ENCODE measurements around the gene RMC1.
A peak's percentile ranks its signal among the peaks of the same experiment; 100 is the strongest.
"Not testable (repeated sequence)": the region's sequence is repeated elsewhere in the genome, so short reads cannot be mapped to it uniquely, and the experiment has no call there.

RMC1 gene

DNA sequence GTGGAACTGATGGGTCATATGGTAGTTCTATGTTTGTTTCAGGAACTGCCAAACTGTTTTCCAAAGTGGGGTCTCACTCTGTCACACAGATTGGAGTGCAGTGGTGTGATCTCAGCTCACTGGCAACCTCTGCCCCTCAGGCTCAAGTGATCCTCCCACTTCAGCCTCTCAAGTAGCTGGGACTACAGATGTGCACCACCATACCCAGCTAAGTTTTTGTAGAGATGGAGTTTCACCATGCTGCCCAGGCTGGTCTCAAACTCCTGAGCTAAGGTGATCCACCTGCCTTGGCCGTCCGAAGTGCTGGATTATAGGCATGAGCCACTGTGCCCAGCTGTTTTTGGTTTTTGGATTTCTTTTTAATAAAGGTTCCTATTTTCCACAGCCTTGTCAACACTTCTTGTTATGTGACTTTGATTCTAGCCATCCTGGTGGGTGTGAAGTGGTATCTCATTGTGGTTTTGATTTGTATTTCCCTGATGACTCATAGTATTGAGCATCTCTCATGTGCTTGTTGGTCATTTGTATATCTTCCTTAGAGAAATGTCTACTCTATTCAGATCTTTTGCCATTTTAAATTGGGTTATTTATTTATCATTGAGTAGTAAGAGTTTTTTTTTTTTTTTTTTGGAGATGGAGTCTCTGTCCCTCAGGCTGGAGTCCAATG, 60.2 kb downstream of the RMC1 start:
- no peak for DNase-seq (ENCODE audit: low read depth in 2 of 2)

DNA sequence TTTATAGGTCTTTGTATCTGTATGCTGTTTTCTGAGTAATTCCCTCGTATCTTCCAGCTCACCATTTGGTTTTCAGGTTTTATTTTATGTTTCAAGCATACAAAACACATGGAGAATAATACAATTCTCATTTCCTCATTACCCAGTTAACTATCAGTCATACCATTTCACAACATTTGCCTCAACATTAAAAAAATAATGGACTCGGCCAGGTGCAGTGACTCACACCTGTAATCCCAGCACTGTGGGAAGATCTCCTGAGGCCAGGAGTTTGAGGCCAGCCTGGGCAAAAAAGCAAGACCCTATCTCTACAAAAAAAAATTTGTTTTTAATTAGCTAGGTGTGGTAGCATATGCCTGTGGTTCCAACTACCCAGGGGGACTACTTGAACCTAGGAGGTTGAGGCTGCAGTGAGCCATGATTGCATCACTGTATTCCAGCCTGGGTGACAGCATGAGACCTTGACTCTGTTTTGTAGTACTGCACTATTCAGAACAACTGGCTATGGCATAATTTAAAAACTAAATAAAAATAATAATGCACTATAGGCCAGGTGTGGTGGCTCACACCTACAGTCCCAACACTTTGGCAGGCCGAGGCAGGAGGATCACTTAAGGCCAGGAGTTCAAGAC, 62.7 kb downstream of the RMC1 start:
- no peak for DNase-seq (ENCODE audit: low read depth in 2 of 2)

DNA sequence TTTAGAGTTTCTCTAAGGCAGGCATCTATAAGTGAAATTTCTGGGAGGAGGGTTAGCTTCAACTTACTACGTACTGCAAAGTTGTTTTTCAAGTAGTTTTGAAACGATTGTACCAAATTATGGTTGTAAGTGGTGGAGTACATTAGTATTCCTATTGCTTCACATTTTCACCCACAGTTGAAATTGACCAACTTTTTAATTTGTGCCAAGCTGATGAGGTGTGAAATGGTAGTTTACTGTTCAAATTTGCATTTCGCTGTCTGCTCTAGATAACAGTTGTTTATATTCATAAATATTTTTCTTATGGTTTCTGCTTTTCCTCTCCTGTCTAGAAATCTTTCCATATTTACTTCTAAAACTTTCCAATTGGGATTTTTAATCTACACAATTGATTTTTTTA, 64.4 kb downstream of the RMC1 start:
- no peak for DNase-seq (ENCODE audit: low read depth in 2 of 2)

DNA sequence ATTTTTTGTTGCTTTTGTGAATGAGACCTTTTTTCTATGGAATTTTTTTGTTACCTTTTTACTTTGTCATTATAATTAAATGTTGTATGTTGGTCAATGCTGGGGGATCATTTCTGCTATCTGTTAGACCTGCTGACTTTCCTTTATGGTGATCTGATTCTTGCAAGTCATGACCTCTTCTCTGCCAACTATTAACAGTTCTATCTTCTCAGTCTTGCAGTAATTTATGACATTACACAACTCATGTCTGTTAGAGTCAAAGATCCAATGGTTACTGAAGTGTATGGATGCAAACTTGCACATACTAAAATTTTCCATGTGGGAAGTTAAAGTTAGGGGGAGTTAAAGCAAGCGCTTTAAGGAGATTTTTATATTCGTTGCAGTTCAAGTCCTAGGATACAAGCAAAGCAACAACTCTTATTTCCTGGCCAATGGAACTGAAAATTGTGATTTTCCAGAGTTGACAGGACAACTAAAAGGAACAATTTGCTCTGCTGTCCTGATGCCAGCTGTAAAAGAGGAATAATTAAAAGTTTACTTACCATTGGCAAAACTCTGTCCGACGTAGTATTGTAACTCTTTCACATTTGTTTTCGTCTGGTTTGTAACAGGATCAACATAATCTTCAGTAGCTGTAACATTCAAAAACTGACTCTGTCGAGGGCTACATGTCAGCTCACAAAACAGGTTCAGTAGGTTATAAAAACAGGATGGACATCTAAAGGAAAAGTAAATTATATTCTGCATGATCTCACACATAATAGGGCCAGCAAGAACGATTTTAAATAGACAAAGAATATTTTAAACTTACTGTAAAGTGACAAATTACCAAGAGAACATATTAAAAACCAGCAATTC, 65.2 kb downstream of the RMC1 start:
- DNase-seq (ENCODE audit: low read depth in 2 of 2), result no peak

DNA sequence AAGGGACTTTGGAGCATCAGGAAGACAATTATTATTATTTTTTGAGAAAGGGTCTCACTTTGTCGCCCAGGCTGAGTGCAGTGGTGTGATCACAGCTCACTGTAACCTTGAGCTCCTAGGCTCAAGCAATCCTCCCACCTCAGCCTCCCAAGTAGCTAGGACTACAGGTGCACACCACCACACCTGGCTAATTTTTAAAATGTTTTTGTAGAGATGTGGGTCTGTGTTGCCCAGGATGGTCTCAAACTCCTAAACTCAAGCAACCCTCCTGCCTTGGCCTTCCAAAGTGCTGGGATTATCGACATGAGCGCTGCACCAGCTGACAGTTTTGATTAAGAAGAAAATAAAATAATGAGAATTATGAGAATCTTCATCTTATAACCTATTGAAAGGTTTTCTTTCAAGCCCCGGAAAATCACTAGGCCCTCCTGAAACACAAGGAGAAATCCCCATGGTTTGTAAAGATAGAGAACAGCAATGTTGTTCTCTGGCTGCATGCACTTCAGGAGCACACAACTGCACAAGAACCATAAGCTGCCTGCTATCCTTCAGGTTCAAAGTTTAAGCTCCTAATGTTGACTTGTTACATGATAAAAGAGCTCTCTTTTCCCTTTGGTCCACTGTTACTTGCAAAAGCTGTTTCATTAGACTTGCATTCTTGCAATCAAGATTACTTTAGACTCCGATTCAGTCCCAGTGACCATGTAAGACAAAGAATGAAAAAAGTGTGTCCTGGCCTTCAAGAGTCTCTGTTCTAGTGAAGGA, 66.2 kb downstream of the RMC1 start:
- DNase-seq (ENCODE audit: low read depth in 2 of 2), result no peak

DNA sequence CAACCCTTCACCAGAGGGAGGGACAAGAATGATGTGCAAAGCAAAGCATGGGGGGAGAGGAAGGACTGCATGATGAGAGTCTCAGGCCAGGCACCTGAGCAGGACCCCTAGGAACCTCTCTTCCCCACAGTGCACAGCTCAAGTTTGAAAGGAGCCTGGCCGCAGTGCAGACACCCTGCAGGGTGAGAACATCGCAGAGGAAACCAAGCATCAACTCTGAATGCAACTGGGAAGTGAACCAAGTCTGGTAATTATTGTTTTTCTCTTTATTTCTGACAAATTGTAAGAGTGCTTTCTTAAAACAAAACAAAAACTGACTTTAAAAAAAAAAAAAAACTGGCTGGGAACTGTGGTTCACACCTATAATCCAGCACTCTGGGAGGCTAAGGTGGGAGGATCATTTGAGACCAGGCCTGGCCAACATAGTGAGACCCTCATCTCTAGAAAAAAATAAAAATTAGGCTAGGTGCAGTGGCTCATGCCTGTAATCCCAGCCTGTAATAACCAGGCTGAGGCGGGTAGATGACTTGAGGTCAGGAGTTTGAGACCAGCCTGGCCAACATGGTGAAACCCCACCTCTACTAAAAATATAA, 67.7 kb downstream of the RMC1 start:
- no peak for DNase-seq (ENCODE audit: low read depth in 2 of 2)

DNA sequence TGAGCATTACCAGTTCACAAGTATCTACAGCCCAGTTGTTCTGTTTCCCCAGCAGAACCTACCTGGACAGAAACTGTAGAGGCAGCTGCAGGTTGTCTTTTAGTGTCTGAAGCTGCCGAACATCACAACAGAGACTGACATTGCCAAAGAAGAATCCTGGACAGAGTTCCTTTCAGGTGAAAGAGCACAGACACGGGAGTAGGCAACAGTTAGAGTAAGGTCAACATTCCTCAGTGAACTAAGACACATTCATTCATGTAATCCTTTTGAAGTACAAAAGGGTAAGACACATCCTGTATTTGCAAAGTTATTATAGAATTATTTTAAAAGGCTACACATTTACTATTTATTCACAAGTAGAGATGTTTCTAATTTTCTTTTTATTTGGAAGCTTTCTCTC, 68.7 kb downstream of the RMC1 start:
- no peak for DNase-seq (ENCODE audit: low read depth in 2 of 2)

DNA sequence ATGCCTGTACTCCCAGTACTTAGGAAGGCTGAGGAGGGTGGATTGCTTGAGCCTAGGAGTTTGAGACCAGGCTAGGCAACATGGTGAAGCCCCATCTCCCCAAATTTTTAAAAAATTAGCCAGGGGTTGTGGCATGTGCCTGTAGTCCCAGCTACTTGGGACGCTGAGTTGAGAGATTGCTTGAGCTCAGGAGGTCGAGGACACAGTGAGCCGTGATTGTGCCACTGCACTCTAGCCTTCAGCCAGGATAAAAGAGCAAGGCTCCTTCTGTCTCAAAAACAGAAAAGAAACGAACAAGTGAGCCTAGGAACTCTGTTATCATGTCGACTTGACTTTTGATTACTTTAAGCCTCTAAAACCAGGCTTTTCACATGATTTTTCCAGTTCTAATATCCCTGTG, 69.3 kb downstream of the RMC1 start:
- no peak for DNase-seq (ENCODE audit: low read depth in 2 of 2)

DNA sequence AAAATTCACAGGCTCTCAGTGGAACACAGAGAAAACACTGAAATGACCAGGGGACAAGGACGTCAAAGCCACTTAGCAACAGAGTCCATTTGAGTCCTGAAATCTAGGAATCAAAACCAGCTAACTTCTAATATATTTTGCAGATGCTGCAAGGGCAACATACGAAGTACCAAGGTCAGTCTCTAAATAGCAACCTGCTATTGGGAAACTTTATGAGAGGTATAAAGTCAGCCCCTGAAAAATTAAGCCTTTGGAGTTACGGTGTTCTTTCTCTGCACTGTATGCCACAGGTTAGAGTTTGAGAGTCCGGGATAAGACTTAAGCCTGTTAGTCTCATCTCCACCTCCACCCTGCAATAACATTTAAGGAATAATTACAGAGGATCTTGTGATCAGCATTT, 69.7 kb downstream of the RMC1 start:
- no peak for DNase-seq (ENCODE audit: low read depth in 2 of 2)

DNA sequence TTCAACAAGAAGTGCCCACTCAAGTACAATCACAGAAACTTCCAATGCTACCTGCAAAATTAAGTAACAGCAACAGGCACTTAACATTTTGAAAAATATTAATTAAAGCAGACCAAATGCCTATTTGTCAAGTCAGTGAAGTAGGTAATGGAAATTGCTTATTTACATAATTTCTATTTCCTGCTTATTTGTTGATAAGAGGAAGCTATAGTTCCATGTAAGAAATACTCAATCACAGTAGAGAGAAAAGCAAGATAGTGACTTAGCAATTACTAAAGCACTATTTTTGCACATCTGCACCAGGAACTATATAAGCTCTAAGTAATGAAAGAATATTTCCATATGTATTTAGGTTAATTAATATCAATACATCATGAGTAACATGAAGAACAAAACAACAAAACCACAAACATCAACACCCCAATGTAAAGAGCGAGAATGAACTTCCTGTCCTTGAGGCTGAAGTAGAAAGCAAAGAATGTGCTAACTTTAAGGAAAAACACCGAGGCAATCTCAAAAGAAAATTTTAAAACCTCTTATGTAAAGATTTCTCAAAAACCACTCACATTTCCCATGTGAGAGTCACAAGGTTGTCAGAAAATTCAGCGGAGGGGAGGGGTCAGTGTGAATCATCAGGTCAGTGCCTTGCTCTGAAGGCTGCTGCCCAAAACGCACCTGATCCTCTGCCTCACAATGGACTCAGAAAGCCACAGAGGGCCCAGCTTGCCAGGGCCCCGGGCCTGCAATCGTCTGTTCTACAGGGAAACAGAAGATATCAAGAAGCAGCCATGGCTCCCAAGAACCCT, 70.5 kb downstream of the RMC1 start:
- DNase-seq (ENCODE audit: low read depth in 2 of 2), result peak in 1 of 2 donors; percentile 17

DNA sequence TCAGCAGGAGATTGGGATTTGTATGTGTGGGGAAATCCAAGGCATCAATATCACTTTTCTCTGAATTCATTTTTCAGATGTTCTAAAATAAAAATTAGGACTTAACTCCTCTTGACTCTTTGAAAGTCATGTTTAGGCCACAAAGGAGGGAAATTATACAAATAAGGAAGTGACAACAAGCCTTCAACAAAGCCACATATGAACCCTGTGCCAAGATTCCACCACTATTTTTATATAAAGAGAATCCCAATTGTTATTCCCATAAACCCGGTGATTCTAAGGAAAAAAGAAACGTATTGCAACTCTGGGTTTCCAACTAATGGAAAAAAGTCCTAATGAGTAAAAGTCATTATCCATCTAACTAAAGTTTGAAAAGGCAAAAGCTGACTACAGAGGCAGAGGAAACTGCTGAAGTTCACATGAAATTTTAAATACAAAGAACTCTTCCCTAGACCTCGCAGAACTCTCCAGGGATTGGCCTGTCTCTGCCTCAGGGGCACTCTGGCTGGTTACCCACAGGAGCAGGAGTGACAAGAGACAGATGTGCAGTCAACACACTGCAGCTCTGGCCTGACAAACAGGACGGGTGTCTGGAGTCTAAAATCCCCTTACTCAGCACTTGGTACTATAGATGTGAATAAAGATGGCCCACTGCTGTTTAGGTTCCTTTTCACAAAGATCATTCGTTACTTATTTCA, 71.4 kb downstream of the RMC1 start:
- DNase-seq (ENCODE audit: low read depth in 2 of 2), result no peak

DNA sequence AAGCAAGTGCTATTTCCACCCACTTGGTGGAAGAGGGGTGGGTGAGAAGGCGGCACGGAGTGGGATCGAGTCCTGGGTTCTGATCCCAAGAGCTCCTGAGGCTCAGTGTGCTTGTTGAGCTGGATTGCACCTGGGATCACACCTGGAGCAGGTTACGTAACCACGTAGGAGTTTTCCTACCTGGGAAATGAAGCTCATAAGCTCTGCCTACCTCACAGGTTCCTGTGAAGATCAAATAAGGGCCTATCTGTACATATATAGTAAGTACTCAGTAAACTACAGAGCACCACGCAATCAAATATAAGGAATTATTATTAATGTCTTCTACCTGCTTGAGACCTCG, 72.0 kb downstream of the RMC1 start:
- DNase-seq (ENCODE audit: low read depth in 2 of 2), result no peak

DNA sequence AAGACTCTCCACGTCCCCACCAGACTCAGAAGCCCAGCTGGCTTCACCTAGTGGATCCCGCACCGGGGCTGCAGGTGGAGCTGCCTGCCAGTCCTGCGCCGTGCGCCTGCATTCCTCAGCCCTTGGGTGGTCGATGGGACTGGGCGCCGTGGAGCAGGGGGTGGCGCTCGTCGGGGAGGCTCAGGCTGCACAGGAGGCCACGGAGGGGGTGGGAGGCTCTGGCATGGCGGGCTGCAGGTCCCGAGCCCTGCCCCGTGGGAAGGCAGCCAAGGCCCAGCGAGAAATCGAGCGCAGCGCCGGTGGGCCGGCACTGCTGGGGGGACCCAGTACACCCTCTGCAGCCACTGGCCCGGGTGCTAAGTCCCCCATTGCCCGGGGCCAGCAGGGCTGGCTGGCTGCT, 74.2 kb downstream of the RMC1 start:
- DNase-seq (ENCODE audit: low read depth in 2 of 2), result not testable (repeated sequence)

DNA sequence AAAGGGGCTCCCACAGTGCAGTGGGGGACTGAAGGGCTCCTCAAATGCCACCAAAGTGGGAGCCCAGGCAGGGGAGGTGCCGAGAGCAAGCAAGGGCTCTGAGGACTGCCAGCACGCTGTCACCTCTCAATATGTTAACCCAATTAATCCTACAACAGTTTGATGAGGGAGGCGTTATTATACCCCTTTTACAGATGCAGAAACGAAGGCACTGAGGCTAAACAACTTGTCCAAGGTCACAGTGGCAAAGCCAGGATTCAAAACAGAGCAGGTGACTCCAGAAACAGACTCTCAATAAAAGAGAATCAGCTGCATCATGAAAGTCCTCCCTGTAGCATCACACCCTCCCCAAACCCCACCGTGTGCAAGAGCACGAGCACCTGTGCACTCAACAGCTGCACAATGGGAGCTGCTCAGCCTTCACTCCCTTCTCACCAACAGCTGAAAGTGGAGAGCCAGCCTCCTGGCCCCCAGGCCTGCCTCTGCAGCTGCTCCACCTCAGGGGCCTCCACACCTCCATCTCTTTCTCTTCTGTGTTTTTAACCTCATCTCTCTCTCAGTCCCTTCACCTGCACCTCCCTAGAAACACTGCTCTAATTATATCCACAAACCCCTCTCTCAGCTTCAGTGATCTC, 74.9 kb downstream of the RMC1 start:
- DNase-seq (ENCODE audit: low read depth in 2 of 2), result no peak

DNA sequence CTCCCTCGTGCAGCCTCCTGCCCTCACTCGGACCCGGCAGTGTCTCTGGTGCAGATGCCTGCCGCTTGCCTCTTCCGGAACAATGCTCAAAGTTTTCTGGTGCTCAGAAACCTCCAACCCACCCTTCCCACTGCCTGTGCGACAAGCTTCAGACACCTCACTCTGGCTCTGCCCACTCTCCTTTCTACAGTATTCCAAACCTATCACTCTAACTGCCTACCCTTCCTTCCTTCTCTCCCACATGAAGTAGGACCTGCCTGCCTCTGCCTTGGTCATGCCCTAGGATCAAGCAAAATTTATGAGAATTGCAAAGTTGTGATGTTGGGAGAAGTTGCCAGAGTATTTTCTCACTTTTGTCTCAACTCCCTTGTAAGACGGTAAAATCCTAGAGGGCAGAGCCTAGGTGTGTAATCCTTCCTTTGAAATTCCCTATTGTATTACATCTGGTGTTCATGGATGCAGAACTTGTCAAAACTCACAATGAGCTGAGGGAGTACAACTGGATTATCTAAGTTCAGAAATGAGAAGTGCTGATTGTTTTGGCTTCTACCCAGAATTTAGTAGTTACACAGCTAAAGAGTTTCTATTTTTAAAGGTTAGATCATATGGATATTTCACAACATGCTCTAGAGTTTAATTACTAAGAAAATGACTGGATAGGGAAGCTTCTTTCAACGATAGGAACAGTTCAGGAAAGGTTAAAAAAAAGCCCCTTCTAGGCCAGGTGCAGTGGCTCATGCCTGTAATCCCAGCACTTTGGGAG, 75.8 kb downstream of the RMC1 start:
- no peak for DNase-seq (ENCODE audit: low read depth in 2 of 2)

DNA sequence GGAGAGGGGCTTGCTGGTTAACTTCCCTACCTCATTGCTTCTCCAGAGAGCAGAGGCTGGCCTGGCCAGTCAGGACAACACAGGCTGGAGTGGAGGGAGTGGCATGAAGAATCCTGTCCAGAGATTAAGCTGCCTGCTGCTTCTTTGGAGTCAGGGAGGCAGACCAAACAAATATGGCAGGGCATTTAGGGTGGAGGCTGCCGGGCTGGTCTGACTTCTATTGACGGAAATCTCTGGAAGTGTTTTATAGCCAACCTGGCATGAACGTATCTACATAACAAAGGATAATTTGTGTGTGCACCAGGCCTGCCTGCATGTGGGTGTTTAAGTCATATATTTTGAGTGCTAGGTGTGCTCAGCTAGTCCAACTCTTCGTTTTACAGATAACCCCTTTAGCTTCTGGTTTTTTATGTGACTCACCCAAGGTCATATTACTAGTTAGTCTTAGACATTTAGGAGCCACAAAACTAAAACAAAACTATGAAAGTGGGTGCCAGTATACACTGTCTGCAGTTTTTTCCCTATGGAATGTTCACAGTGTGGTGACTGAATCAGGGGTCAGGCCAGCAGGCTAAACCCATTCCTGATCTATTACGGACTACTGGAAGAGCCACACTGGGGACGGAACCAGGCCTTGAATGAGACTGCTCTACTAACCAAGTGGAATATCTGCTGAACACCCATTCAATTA, 77.5 kb downstream of the RMC1 start:
- no peak for DNase-seq (ENCODE audit: low read depth in 2 of 2)
